HG02798 (cell line): ENCODE measurements around the gene SLC39A2.
"Not testable (repeated sequence)": the region's sequence is repeated elsewhere in the genome, so short reads cannot be mapped to it uniquely, and the experiment has no call there.

Experiments used
- ATAC-seq: cut with Tn5 transposase; IDR thresholded peaks from one replicate; pipeline ENCODE4 v1.9.1; 2021; ENCODE audit warnings: mild to moderate bottlenecking; ENCODE audit not compliant: unreplicated experiment, poor library complexity

The SLC39A2 gene, protein sequence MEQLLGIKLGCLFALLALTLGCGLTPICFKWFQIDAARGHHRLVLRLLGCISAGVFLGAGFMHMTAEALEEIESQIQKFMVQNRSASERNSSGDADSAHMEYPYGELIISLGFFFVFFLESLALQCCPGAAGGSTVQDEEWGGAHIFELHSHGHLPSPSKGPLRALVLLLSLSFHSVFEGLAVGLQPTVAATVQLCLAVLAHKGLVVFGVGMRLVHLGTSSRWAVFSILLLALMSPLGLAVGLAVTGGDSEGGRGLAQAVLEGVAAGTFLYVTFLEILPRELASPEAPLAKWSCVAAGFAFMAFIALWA

GRCh38 chr14:20998674-20999366, at the start of gene SLC39A2:
TSS of gene SLC39A2 (plus strand) at chr14:20999293. CDS start at chr14:20999447, 154 bp downstream.
- ATAC-seq = no peak

- ATAC-seq = not testable (repeated sequence)
Observed at GRCh38 chr14:20954736-20955537, 44.2 kb upstream of the SLC39A2 start, which contains the start of gene RNASE2. TSS of gene RNASE2 (plus strand) at chr14:20955487. CDS start at chr14:20955772, 285 bp downstream.

- ATAC-seq = not testable (repeated sequence)
Observed at GRCh38 chr14:20955538-20955873, 43.6 kb upstream of the SLC39A2 start.

- ATAC-seq = no peak
Observed at GRCh38 chr14:20956376-20956976, 42.6 kb upstream of the SLC39A2 start.

DNA sequence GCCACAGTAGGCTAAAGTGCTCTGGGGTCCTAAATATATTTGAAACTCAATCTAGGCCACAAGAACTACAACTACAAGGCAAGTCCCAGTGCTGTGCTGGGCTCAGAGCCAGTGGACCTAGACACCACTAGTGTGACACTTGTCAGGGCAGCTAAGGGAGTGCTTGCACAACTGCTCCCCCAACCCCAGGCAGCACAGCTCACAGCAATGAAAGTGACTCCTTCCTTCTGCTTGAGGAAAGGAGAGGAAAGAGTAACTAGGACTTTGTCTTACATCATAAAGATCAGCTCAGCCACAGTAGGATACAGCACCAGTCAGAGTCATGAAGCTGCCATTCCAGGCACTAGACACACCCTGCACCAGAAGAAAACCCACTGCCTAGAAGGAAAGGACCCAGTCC, 40.1 kb upstream of the SLC39A2 start:
- ATAC-seq = not testable (repeated sequence)

GRCh38 chr14:20969336-20969735, 29.8 kb upstream of the SLC39A2 start:
- ATAC-seq = no peak

- ATAC-seq = peak; percentile 11
Observed at GRCh38 chr14:20970647-20970982, 28.5 kb upstream of the SLC39A2 start.

DNA sequence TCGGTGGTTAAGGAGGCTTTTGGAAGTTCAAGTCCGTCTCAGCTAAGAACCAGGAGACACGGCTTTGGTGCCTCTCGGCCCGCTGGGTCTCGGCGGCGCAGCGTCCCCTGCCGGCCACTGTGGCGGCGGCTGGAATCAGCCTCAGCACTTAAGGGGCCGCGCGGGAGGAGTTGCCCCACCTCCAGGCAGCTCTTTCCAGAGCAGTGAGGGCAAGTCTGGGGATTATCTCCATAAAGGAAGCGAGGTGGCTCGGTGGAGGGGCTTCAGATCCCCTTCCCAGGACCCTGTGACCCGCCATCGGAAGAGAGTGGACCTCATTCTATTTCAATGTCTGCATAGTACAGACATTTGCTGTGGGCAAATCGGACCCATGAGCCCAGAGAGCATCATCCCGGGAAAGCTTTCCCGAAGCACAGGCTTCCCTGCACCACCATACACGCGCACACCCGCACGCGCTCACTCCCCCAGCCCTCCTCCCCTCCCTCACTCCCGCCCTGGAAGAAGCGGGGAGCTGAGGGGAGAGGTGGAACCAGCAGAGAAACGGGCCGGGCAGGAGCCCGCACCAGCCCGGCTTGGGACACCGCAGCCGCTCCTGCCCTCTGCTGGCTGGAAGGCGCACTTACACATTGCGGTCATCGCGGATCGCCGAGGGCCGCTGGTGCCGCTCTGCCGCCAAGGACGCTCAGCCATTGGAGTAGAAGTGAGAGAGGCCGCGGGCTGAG, 27.9 kb upstream of the SLC39A2 start:
- ATAC-seq = peak; percentile 93

- no peak for ATAC-seq
Observed at GRCh38 chr14:20971705-20972021, 27.4 kb upstream of the SLC39A2 start.

DNA sequence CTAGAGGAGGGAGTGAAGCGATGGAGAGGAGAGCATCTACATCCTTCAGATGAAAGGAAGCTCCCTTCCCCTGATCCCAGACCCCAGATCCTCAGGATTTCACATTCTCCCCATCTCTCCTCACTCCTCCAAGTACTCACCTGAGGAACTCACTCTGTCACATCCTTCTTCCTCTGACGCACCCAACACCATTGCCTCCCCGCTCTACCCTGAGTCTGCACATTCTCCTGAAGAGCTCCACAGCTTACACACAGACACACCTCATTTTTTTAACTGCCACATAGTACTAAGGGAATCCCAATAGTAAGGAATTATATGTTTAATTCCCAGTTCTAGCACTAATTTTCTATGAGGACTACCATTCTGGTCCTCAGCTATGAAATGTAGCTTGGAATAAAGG, 25.6 kb upstream of the SLC39A2 start:
- ATAC-seq = no peak

DNA sequence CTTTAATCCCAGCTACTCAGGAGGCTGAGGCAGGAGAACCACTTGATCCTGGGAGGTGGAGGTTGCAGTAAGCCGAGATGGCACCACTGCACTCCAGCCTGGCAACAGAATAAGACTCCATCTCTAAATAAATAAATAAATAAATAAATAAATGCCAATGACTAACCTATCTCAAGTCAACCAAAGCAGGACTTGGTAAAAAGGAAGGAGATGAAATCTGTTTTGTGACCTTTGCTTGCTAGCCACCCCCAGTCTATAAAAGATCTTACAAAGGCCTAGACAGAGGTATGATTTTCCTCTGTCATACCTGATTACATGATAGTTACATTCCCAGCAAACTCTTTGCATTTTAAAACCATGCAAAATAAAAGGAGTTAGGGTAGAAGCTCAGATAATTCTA, 22.8 kb upstream of the SLC39A2 start:
- no peak for ATAC-seq

GRCh38 chr14:20978687-20979086, 20.4 kb upstream of the SLC39A2 start:
- ATAC-seq = no peak

DNA sequence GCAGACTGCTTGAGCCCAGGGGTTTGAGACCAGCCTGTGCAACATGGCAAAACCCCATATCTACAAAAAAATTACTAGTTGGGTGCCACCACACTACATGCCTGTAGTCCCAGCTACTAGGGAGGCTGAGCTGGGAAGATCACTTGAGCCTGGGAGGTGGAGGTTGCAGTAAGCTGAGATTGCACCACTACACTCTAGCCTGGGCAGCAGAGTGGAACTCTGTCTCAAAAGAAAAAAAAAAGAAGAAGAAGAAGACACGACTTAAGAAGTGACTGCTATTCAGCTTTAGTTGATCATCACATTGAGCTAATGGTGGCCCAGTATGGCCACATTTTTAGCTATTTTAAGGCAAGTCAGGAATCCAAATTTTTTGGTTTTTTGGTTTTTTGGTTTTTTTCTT, 18.2 kb upstream of the SLC39A2 start:
- no peak for ATAC-seq

- ATAC-seq = no peak
Observed at GRCh38 chr14:20982646-20983369, 16.3 kb upstream of the SLC39A2 start.

DNA sequence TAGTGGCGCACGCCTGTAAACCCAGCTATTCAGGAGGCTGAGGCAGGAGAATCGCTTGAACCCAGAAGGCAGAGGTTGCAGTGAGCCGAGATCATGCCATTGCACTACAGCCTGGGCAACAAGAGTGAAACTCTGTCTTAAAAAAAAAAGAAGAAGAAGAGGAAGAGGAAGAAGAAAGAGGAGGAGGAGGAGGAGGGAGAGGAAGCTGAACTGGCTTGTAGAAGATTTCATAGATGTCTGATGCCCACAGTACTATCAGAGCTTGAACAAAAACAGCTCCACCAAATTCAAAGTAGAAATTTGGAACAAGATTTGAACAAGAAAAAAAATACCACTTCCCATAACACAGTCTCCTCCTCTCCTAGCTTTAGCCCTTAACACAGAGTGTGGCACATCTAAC, 13.4 kb upstream of the SLC39A2 start:
- ATAC-seq = not testable (repeated sequence)

DNA sequence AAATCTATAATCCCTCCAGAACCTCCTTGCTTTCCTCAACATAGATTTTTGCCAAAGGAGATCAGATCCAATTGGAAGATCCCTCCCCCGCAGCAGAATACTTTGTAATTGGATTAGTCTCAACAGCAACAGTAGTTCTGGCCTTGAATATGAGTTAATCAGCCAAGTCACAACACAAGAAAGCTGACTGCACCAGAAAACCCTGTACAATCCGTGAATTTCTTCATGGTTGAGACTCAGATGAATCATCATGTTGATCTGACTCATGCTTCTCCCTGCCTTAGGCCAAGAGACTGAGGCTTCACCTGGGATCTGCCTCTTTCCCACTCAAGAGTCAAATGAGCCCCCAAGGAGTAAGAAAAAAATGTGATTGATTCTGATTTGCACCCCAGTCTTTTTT, 12.3 kb upstream of the SLC39A2 start:
- ATAC-seq = no peak

GRCh38 chr14:20988717-20989470, 10.2 kb upstream of the SLC39A2 start:
- ATAC-seq = no peak

- ATAC-seq = no peak
Observed at GRCh38 chr14:20989471-20989786, 9.7 kb upstream of the SLC39A2 start.
